ENCODE measurements around the gene SEMA4D. TPM values are rescaled to one million over a fixed set of nuclear protein-coding genes. Genes with fewer than 3 reads are reported as not detected.
A peak's percentile ranks its signal among the peaks of the same experiment; 100 is the strongest.
"Not testable (repeated sequence)": the region's sequence is repeated elsewhere in the genome, so short reads cannot be mapped to it uniquely, and the experiment has no call there.

Gene SEMA4D
- total RNA-seq, 1 donor: 0.43 TPM

DNA sequence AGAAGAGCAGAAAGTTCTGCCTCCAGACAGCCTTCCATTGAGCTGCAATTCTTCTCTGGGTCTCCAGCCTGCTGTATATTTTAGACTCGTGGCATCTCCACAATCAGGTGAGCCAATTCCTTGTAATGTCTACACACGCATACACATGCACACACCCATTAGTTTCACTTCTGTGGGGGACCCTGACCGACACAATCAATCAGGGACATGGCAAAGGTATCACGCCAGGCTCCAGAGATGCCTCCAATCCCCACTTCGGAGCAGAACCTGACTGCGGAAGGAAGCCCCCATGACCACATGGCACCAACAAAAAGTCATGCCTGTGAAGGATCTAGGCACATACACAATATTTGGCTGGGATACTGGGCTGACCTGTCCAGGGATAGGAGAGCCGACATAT lies 21.4 kb downstream of the SEMA4D start:
- no peak for DNase-seq (ENCODE audit: low read depth)
- H3K4me3 ChIP-seq (ENCODE audit: low read depth, low read length): no peak overlapping the region
- TF ChIP-seq, protein P1, sequence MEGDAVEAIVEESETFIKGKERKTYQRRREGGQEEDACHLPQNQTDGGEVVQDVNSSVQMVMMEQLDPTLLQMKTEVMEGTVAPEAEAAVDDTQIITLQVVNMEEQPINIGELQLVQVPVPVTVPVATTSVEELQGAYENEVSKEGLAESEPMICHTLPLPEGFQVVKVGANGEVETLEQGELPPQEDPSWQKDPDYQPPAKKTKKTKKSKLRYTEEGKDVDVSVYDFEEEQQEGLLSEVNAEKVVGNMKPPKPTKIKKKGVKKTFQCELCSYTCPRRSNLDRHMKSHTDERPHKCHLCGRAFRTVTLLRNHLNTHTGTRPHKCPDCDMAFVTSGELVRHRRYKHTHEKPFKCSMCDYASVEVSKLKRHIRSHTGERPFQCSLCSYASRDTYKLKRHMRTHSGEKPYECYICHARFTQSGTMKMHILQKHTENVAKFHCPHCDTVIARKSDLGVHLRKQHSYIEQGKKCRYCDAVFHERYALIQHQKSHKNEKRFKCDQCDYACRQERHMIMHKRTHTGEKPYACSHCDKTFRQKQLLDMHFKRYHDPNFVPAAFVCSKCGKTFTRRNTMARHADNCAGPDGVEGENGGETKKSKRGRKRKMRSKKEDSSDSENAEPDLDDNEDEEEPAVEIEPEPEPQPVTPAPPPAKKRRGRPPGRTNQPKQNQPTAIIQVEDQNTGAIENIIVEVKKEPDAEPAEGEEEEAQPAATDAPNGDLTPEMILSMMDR (IDR thresholded peaks at IDR 0.05; ENCODE audit: insufficient read depth, low read depth, low read length): no peak

DNA sequence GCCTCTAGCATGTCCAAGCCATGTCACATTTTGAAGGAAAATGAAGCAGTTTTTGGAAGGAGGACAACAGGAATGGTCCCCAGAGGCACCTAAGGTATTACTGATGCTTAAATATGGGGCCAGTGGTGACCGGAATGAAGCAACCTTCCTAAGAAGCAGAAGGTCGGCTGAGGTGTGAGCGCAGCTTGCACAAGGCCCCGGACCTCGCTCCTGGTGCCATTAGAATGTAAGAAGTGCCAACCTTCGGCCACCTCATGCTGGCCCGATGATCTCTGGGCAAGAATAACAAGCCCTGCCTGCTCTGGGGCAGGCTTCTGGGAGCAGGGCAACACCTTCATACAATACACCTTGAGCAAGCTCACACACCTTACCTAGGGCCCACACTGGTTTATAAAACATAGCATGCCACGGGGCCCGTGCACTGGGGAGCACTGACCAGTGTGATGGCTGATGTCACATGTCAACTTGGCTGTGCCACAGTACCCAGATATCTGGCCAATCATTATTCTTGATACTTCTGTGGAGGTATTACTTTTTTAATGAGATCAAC lies 21.9 kb downstream of the SEMA4D start:
- TF ChIP-seq, protein P1 (IDR thresholded peaks at IDR 0.05; ENCODE audit: insufficient read depth, low read depth, low read length): no peak
- no peak for DNase-seq (ENCODE audit: low read depth)

DNA sequence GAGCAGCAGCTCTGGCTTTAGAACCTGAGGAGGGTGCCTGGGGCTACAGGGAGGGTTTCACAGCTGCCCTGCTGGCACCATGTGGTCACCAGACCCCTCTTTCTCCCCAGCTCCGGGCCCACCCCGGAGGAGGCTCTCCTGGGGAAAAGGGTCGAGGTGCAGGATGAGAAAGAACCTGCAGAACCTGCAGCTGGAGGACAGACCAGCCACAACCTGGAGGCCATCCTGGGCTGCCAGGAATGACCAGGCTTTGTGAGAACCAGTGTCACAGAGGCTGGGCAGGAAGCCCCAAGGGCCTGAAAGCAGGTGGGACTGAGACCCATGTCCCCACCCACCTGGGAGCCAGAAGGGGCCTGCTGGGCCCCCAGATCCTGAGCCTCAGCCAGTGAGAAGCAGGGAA lies 23.0 kb downstream of the SEMA4D start:
- DNase-seq (ENCODE audit: low read depth): no peak
- H3K4me3 ChIP-seq (ENCODE audit: low read depth, low read length): no peak overlapping the region
- TF ChIP-seq, protein P1 (IDR thresholded peaks at IDR 0.05; ENCODE audit: insufficient read depth, low read depth, low read length): no peak

More for the DNA sequence above, 21.9 kb downstream of the SEMA4D start:
- H3K4me3 ChIP-seq (ENCODE audit: low read depth, low read length): no peak overlapping the region

DNA sequence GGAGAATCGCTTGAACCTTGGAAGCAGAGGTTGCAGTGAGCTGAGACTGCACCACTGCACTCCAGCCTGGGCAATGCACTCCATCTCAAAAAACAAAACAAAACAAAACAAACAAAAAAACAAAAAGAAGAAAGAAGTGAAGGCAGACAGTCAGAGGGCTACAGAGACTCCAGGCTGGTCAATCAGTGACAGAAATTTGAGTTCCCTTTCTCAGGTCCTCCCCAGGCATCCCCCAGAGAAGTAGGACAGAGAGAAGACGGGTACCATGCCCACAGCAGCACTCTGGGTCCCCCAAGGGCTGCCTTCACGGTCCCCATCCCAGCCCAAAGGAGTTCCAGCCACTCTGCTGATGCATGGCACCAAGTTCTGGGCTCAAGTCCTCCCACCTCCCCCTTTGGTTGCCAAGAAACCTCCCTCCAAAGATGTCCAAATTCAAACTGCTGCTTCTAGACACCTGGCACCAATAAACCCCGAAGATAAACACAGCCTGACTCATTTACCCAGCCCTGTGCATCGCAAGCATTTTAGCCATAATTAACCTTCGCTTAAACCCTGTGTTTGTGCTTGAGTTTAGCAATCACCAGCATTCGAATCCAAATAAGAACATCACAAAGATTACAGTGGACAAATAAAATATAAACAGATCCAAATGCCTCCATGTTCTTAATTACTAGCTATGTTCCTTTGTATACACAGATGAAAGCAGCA lies 24.0 kb downstream of the SEMA4D start:
- TF ChIP-seq, protein P1 (IDR thresholded peaks at IDR 0.05; ENCODE audit: insufficient read depth, low read depth, low read length): no peak
- H3K4me3 ChIP-seq (ENCODE audit: low read depth, low read length): no peak overlapping the region
- peak; percentile 97 for DNase-seq (ENCODE audit: low read depth)

DNA sequence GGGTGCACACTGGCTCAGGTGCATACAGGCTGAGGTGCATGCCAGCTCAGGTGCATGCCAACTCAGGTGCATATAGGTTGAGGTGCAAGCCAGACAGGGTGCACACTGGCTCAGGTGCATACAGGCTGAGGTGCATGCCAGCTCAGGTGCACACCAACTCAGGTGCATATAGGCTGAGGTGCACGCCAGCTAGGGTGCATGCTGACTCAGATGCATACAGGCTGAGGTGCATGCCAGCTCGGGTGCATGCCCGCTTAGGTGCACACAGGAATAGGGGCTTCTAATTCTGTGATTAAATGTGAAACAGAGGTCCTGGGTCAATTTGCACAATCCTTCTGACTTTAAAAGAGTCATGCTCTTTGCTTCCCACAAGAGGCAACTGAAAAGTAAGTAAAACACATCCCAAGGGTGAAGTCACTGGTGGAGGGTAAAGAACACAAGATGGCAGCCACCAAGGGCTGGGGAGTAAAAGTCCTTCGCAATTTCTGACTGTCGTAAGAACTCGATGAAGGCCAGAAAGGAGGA lies 26.1 kb downstream of the SEMA4D start:
- DNase-seq (ENCODE audit: low read depth); H3K4me3 ChIP-seq (ENCODE audit: low read depth, low read length): not testable (repeated sequence)

DNA sequence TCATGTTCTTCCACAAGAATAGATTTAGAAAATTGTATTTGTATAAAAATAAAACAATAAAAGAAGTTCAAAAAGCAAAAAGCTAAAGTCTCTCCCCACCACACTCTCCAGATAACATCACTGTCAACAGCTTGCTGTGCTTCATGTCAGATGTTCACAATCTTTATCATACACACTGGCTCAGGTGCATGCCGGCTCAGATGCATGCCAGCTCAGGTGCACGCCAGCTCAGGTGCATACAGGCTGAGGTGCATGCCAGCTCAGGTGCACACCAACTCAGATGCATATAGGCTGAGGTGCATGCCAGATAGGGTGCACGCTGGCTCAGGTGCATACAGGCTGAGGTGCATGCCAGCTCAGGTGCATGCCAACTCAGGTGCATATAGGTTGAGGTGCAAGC lies 26.5 kb downstream of the SEMA4D start:
- no peak for DNase-seq (ENCODE audit: low read depth)
- TF ChIP-seq, protein P1 (IDR thresholded peaks at IDR 0.05; ENCODE audit: insufficient read depth, low read depth, low read length): no peak
- no peak overlapping the region for H3K4me3 ChIP-seq (ENCODE audit: low read depth, low read length)

DNA sequence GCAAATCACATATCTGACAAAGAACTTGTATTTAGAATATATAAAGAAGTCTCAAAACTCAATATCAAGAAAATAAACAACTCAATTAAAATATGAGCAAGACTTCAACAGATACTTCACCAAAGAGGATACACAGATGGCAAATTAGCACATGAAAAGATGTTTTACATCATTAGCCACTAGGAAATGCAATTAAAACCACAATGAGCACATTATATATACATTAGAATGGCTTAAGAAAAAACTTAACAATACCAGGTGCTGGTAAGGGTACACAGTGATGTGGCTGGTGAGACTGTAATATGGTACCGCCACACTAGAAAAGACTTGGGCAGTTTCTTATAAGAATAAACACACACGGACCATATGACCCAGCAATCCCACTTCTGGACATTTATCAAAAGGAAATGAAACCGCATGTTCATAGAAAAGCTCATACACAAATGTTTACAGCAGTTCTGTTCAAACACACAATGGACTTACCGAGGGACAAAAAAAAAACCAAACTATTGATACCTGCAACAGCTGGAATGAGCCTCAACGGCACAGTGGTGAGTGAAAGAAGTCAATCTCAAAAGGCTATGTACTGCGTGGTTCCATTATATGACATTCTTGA lies 27.6 kb downstream of the SEMA4D start:
- H3K4me3 ChIP-seq (ENCODE audit: low read depth, low read length): no peak overlapping the region
- no peak for DNase-seq (ENCODE audit: low read depth)
- TF ChIP-seq, protein P1 (IDR thresholded peaks at IDR 0.05; ENCODE audit: insufficient read depth, low read depth, low read length): no peak

All from fibroblast of villous mesenchyme (primary cell).